Liver (tissue), 3 donors: Measurements from ENCODE around the gene MAPK4.

Experiments used
- CTCF ChIP-seq: fragments of 150-350 bp; IDR thresholded peaks from 2 replicates; pipeline ENCODE4 v1.5.1; 2017; ENCODE audit warnings: improper control_type of control experiment, low read depth, low read length; ENCODE audit not compliant: missing input control
- EGR1 ChIP-seq, 2 donors: IDR thresholded peaks; 2 replicates each; pipeline ENCODE4 v1.6.1; 2016 to 2018; ENCODE audit warnings: antibody characterized with exemption in 2 of 2, low read depth in 2 of 2
- JUND ChIP-seq, 2 donors: IDR thresholded peaks; 2 replicates each; pipeline ENCODE4 v1.6.1; 2016; ENCODE audit warnings: antibody characterized with exemption in 2 of 2
- RAD21 ChIP-seq, 2 donors: IDR thresholded peaks; 2 replicates each; pipeline ENCODE4 v1.6.1; 2016; ENCODE audit warnings: antibody characterized with exemption in 2 of 2, mild to moderate bottlenecking in 2 of 2
- REST ChIP-seq: IDR thresholded peaks from 2 replicates; pipeline ENCODE4 v1.6.1; 2016; ENCODE audit warnings: antibody characterized with exemption, mild to moderate bottlenecking
- SP1 ChIP-seq: IDR thresholded peaks from 2 replicates; pipeline ENCODE4 v1.6.1; 2018; ENCODE audit warnings: antibody characterized with exemption, mild to moderate bottlenecking
- ZBTB33 ChIP-seq: IDR thresholded peaks from 2 replicates; pipeline ENCODE4 v1.6.1; 2016; ENCODE audit warnings: antibody characterized with exemption
- donor health status: healthy.
- donor health status: healthy.

- TF ChIP-seq CTCF (no peak), REST (no peak), EGR1 (IDR thresholded peaks at IDR 0.05; ENCODE audit: low read depth in 2 of 2) (no peak), SP1 (no peak), RAD21 (IDR thresholded peaks at IDR 0.05) (no peak), JUND (IDR thresholded peaks at IDR 0.05) (no peak), ZBTB33 (no peak)
These were observed 82.6 kb downstream of the MAPK4 start for GRCh38 chr18:50642439-50642838.
